ENCODE measurements around the gene LAGE3. TPM values are rescaled to one million over a fixed set of nuclear protein-coding genes. Genes with fewer than 3 reads are reported as not detected.

LAGE3 gene
- polyA plus RNA-seq, 1 donor (not counting 4 experiments of a cell fraction or from before 2014, with no cell fraction given), result 9.3 TPM

DNA sequence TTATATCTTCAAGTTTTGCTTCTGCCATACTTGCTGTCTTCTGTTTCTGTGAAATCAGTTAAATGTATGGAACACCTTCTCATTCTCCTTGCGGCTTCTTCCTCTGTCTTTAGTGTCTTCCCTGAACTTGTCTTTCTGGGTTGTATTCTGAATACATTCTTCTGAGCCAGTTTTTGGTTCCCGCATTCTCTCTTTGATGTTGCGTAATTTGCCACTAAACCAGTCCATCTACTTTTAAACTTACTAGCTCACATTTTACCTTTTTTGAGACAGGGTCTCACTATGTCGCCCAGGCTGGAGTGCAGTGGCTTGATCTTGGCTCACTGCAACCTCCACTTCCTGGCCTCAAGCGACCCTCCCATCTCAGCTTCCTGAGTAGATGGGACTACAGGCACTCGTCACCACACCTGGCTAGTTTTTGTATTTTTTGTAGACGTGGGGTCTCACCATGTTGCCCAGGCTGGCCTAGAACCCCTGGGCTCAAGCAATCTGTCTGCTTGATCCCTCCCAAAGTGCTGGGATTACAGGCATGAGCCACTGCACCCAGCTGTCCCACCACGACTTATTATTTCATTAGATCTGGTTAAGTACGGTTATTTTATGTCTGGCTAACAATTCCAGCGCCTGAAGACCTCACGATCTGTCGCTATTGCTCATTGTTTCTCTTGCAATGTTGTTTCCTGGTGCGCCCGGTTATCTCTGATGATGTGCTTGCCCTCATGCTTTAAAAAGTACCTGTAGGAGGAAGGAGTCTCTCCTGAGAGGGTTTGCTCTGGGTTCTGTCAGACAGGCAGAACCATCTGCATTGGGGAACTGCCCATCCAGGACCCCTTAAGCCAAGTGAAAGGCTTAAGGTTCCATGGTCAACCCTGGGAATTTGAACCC, 46.8 kb upstream of the LAGE3 start:
- Histone ChIP-seq H3K9me3 (ENCODE audit: control insufficient read depth, low read depth, low read length) (no peaks in the 10 kb centered on the region), H3K4me2 (ENCODE audit: control insufficient read depth, extremely low read depth, insufficient read depth, low read depth, low read length) (no peak overlapping the region)

DNA sequence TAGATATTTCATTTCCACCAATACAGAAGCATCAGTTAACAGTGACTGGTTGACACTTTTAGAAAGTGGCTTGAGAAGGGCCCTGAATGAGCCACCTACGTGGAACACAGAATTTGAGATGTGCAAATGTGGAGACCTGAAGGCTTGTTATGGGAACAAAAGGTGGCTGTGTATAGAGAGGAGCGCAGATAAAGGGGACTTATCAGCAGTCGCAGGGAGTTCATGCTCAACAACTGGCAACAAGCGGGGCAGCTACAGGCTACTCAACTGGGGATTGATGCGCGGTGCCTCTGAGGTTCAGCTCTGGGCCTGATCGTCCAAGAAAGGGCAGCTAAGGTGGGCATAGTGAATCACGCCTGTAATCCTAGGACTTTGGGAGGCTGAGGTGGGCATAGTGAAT, 40.3 kb upstream of the LAGE3 start:
- Histone ChIP-seq H3K9ac (ENCODE audit: control insufficient read depth, extremely low read depth, insufficient read depth, low read length) (no peak overlapping the region), H3K9me3 (ENCODE audit: control insufficient read depth, low read depth, low read length) (no peaks in the 10 kb centered on the region), H2AFZ (ENCODE audit: control insufficient read depth, low read length) (no peak overlapping the region), H3K36me3 (ENCODE audit: control insufficient read depth in 2 of 2, extremely low read depth in 1 of 2, insufficient read depth in 2 of 2, low read length in 2 of 2) (no peaks in the 10 kb centered on the region), H3K27me3 (ENCODE audit: control insufficient read depth, extremely low read depth, insufficient read depth, low read length) (no peaks in the 10 kb centered on the region), H3K79me2 (ENCODE audit: control insufficient read depth, insufficient read depth, low read length) (peaks cover 3% of the 10 kb centered on the region), H3K4me1 (ENCODE audit: control insufficient read depth, extremely low read depth, insufficient read depth, low read length) (peaks cover 2% of the 10 kb centered on the region), H3K4me2 (ENCODE audit: control insufficient read depth, extremely low read depth, insufficient read depth, low read depth, low read length) (no peak overlapping the region), H3K27ac (ENCODE audit: control insufficient read depth, insufficient read depth, low read length) (no peak overlapping the region), H3K9me1 (ENCODE audit: control insufficient read depth, extremely low read depth, insufficient read depth, low read length) (no peaks in the 10 kb centered on the region), H3K4me3 (ENCODE audit: control insufficient read depth in 2 of 3, extremely low read depth in 1 of 3, insufficient read depth in 2 of 3, low read depth in 1 of 3, low read length in 3 of 3) (no peak overlapping the region), H4K20me1 (ENCODE audit: control insufficient read depth, extremely low read depth, insufficient read depth, low read length) (no peaks in the 10 kb centered on the region)
- DNase-seq (ENCODE audit: low read depth, low spot score) (no peak), FAIRE-seq (no peak)
- dilution Hi-C loops (cut with MboI; ENCODE audit: extremely low pct_ligation_motif_present, low sequenced_read_pairs), result no loop called here
- TF ChIP-seq, protein P1, sequence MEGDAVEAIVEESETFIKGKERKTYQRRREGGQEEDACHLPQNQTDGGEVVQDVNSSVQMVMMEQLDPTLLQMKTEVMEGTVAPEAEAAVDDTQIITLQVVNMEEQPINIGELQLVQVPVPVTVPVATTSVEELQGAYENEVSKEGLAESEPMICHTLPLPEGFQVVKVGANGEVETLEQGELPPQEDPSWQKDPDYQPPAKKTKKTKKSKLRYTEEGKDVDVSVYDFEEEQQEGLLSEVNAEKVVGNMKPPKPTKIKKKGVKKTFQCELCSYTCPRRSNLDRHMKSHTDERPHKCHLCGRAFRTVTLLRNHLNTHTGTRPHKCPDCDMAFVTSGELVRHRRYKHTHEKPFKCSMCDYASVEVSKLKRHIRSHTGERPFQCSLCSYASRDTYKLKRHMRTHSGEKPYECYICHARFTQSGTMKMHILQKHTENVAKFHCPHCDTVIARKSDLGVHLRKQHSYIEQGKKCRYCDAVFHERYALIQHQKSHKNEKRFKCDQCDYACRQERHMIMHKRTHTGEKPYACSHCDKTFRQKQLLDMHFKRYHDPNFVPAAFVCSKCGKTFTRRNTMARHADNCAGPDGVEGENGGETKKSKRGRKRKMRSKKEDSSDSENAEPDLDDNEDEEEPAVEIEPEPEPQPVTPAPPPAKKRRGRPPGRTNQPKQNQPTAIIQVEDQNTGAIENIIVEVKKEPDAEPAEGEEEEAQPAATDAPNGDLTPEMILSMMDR (optimal IDR thresholded peaks at IDR 0.05 in 1 of 3, IDR thresholded peaks at IDR 0.05 in 1 of 3, conservative IDR thresholded peaks at IDR 0.05 in 1 of 3; ENCODE audit: extremely low read depth in 1 of 3, insufficient read depth in 2 of 3, low read length in 3 of 3), result no peak
- no peak for TF ChIP-seq EZH2 (IDR thresholded peaks at IDR 0.05; ENCODE audit: low read length)

More for the DNA sequence above, 46.8 kb upstream of the LAGE3 start:
- Histone ChIP-seq H2AFZ (ENCODE audit: control insufficient read depth, low read length) (no peak overlapping the region), H3K27me3 (ENCODE audit: control insufficient read depth, extremely low read depth, insufficient read depth, low read length) (no peaks in the 10 kb centered on the region), H3K4me3 (ENCODE audit: control insufficient read depth in 2 of 3, extremely low read depth in 1 of 3, insufficient read depth in 2 of 3, low read depth in 1 of 3, low read length in 3 of 3) (no peak overlapping the region), H3K9ac (ENCODE audit: control insufficient read depth, extremely low read depth, insufficient read depth, low read length) (no peak overlapping the region), H4K20me1 (ENCODE audit: control insufficient read depth, extremely low read depth, insufficient read depth, low read length) (no peaks in the 10 kb centered on the region), H3K9me1 (ENCODE audit: control insufficient read depth, extremely low read depth, insufficient read depth, low read length) (no peaks in the 10 kb centered on the region), H3K79me2 (ENCODE audit: control insufficient read depth, insufficient read depth, low read length) (no peaks in the 10 kb centered on the region), H3K36me3 (ENCODE audit: control insufficient read depth in 2 of 2, extremely low read depth in 1 of 2, insufficient read depth in 2 of 2, low read length in 2 of 2) (no peaks in the 10 kb centered on the region), H3K27ac (ENCODE audit: control insufficient read depth, insufficient read depth, low read length) (no peak overlapping the region), H3K4me1 (ENCODE audit: control insufficient read depth, extremely low read depth, insufficient read depth, low read length) (peaks cover 20% of the 10 kb centered on the region)
- TF ChIP-seq EZH2 (IDR thresholded peaks at IDR 0.05; ENCODE audit: low read length), result no peak
- TF ChIP-seq, protein P1 (optimal IDR thresholded peaks at IDR 0.05 in 1 of 3, IDR thresholded peaks at IDR 0.05 in 1 of 3, conservative IDR thresholded peaks at IDR 0.05 in 1 of 3; ENCODE audit: extremely low read depth in 1 of 3, insufficient read depth in 2 of 3, low read length in 3 of 3), result no peak
- FAIRE-seq, result no peak
- dilution Hi-C loops (cut with MboI; ENCODE audit: extremely low pct_ligation_motif_present, low sequenced_read_pairs), result no loop called here
- no peak for DNase-seq (ENCODE audit: low read depth, low spot score)
